ENCODE data around the gene TMED4. TPM values are rescaled to one million over a fixed set of nuclear protein-coding genes. Genes with fewer than 3 reads are reported as not detected.
"Not testable (repeated sequence)": the region's sequence is repeated elsewhere in the genome, so short reads cannot be mapped to it uniquely, and the experiment has no call there.

The TMED4 gene
- total RNA-seq, 1 donor from 2014 or later = 74.2 TPM

GRCh38 chr7:44568771-44569560 lies 13.1 kb downstream of the TMED4 start:
- DNase-seq = no peak

GRCh38 chr7:44567884-44568283 lies 14.1 kb downstream of the TMED4 start:
- no peak for DNase-seq

- no peak for DNase-seq
Measured at GRCh38 chr7:44566680-44567079, 15.4 kb downstream of the TMED4 start.

- no peak for DNase-seq
Measured at GRCh38 chr7:44565795-44566559, 16.1 kb downstream of the TMED4 start.

- peak; percentile 45 for DNase-seq
Measured at GRCh38 chr7:44565097-44565794, 16.8 kb downstream of the TMED4 start.

GRCh38 chr7:44564606-44565005 lies 17.4 kb downstream of the TMED4 start:
- no peak for DNase-seq

- no peak for DNase-seq
Measured at GRCh38 chr7:44563171-44563679, 18.8 kb downstream of the TMED4 start.

- not testable (repeated sequence) for DNase-seq
Measured at GRCh38 chr7:44562622-44562962, 19.4 kb downstream of the TMED4 start.

- no peak for DNase-seq
Measured at GRCh38 chr7:44561962-44562621, 19.9 kb downstream of the TMED4 start.

GRCh38 chr7:44561481-44561880 lies 20.6 kb downstream of the TMED4 start:
- DNase-seq = no peak

GRCh38 chr7:44559485-44559884 lies 22.5 kb downstream of the TMED4 start:
- DNase-seq = no peak

- no peak for DNase-seq
Measured at GRCh38 chr7:44557485-44557884, 24.5 kb downstream of the TMED4 start.

- DNase-seq = no peak
Measured at GRCh38 chr7:44555350-44555749, 26.7 kb downstream of the TMED4 start.

GRCh38 chr7:44552473-44553005 lies 29.5 kb downstream of the TMED4 start:
- not testable (repeated sequence) for DNase-seq

GRCh38 chr7:44549457-44549856 lies 32.6 kb downstream of the TMED4 start:
- no peak for DNase-seq

- no peak for DNase-seq
Measured at GRCh38 chr7:44548893-44549292, 33.1 kb downstream of the TMED4 start.

GRCh38 chr7:44547536-44548231 lies 34.3 kb downstream of the TMED4 start:
- no peak for DNase-seq

GRCh38 chr7:44541876-44542610 lies 40.0 kb downstream of the TMED4 start:
- no peak for DNase-seq

GRCh38 chr7:44541028-44541869 lies 40.8 kb downstream of the TMED4 start, which contains the start of gene NPC1L1:
Gene NPC1L1, minus strand, starts transcription at chr7:44541330. Its CDS starts 71 bp downstream, at chr7:44541259.
- no peak for DNase-seq

GRCh38 chr7:44540592-44541027 lies 41.4 kb downstream of the TMED4 start:
- no peak for DNase-seq
